GM06990 (cell line): ENCODE results near the gene GLOD5.

Source experiments
- DNase-seq: peaks from one replicate; pipeline ENCODE4 v3.0.0-alpha.2; 2011; ENCODE audit not compliant: insufficient read length; ENCODE audit errors: extremely low read depth
- H3K27me3 ChIP-seq: replicated peaks from 2 replicates; pipeline ENCODE4 v1.6.0; 2011; ENCODE audit warnings: low read length; ENCODE audit not compliant: control insufficient read depth, insufficient read depth
- H3K36me3 ChIP-seq: 2 replicates; pipeline ENCODE4 v1.5.1; 2011; ENCODE audit warnings: low read length; ENCODE audit not compliant: control insufficient read depth, insufficient read depth
- H3K4me3 ChIP-seq: replicated peaks from 2 replicates; pipeline ENCODE4 v1.5.1; 2011; ENCODE audit warnings: low read depth, mild to moderate bottlenecking, control low read depth, low read length
- TF ChIP-seq, protein P1 (sequence below): IDR thresholded peaks from 2 replicates; pipeline ENCODE4 v1.5.1; 2011; ENCODE audit warnings: low read length, control low read depth, mild to moderate bottlenecking, inconsistent platforms; ENCODE audit not compliant: insufficient read depth, poor library complexity, severe bottlenecking

The GLOD5 gene

DNA sequence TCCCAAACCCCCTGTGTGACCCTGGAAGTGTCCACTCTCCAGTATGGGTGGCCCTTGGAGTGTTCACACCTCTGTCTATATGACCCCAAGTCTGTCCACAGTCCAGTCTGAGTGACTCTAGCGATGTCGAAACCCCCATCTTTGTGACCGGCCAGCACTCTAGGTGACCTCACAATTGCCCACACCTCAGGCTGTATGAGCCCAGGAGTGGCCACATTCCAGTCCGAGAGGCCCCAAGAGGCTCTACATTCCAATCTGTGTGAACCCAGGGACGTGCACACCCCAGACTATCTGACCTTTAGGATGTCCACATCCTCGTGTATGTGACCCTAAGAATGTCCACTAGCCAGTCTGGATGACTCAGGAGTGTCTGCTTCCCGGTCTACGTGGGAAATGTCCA, 7.3 kb upstream of the GLOD5 start:
- no peaks in the 10 kb centered on the region for H3K36me3 ChIP-seq
- TF ChIP-seq, protein P1, sequence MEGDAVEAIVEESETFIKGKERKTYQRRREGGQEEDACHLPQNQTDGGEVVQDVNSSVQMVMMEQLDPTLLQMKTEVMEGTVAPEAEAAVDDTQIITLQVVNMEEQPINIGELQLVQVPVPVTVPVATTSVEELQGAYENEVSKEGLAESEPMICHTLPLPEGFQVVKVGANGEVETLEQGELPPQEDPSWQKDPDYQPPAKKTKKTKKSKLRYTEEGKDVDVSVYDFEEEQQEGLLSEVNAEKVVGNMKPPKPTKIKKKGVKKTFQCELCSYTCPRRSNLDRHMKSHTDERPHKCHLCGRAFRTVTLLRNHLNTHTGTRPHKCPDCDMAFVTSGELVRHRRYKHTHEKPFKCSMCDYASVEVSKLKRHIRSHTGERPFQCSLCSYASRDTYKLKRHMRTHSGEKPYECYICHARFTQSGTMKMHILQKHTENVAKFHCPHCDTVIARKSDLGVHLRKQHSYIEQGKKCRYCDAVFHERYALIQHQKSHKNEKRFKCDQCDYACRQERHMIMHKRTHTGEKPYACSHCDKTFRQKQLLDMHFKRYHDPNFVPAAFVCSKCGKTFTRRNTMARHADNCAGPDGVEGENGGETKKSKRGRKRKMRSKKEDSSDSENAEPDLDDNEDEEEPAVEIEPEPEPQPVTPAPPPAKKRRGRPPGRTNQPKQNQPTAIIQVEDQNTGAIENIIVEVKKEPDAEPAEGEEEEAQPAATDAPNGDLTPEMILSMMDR, result no peak
- no peaks in the 10 kb centered on the region for H3K27me3 ChIP-seq
- DNase-seq, result no peak
- no peak overlapping the region for H3K4me3 ChIP-seq

DNA sequence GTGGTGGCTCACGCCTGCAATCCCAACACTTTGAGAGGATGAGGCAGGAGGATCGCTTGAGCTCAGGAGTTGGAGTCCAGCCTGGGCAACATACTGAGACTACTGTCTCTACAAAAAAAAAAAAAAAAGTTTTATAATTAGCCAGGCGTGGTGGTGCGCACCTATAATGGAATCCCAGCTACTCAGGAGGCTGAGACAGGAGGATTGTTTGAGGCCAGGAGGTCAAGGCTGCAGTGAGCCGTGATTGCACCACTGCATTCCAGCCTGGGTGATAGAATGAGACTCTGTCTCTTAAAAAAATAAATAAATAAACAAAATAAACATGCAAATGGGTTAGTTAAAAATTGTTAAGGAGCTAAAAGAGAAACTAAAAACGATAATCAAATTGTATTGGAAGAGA, 7.7 kb downstream of the GLOD5 start:
- H3K36me3 ChIP-seq, result no peaks in the 10 kb centered on the region
- no peak for DNase-seq
- H3K4me3 ChIP-seq, result no peak overlapping the region
- H3K27me3 ChIP-seq, result no peaks in the 10 kb centered on the region
- TF ChIP-seq, protein P1, result no peak

DNA sequence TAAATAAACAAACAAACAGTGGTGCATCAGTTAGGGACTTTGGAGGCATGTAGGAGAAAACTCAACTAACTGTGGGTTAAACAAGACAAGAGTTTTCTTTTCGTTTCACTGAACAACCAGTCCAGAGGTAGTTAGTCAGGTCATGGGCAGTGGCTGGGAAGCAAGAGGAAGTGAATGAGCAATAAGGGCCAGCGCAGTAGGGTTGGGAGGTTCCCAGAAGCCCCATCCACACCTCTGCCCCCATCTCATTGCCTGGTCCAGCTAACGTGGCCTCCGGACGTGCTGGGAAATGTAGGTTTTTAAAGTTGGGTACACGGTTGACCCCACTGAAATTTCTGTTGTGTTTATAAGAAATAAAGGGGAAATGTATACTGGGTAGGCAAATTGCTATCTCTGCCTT, 8.7 kb downstream of the GLOD5 start:
- TF ChIP-seq, protein P1, result no peak
- H3K4me3 ChIP-seq, result no peak overlapping the region
- no peaks in the 10 kb centered on the region for H3K36me3 ChIP-seq
- H3K27me3 ChIP-seq, result no peaks in the 10 kb centered on the region
- DNase-seq, result no peak

DNA sequence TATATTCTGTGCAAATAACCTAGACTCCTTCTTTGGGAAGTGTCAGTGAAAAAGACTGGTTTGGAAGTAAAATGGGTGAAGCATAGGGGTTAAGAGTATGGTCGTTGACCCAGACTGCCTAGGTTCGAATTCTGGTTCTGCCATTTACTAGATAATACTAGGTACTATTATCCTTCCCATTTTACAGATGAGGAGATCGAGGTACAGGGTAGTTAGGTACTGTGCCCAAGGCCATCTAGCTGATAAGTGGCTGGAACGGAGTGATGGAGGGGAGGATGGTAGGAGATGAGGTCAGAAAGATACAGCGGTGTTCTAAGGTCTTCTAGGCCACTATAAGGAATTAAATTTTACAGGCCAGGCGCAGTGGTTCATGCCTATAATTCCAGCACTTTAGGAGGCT, 11.1 kb downstream of the GLOD5 start:
- no peak overlapping the region for H3K4me3 ChIP-seq

DNA sequence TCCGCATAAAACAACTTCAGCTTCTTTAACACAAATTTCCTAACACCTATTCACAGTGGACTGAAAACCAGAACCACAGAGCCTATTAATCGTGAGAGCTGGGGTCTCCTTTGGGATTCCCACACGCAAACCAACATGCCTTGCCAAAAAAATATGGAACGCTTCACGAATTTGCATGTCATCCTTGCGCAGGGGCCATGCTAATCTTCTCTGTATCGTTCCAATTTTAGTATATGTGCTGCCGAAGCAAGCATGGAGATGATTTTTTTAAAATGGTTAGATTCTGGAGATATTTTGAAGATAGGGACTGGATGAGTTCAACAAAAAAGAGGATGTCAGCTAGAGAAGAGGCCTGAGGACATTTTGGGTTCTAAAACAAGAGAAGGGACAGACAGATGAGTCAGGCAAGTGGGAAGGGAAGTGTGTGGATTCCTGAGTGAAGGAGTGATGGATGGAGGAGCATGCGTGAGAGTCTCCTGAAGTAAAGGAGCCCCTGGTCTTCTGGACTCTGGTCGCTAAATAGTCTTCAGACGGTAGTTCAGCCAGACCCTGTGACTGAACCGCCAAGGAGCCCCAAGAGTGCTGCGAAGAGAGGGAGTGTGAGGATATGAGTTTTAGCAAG, 15.4 kb downstream of the GLOD5 start:
- H3K4me3 ChIP-seq, result no peak overlapping the region
- no peaks in the 10 kb centered on the region for H3K27me3 ChIP-seq
- TF ChIP-seq, protein P1, result no peak
- no peak for DNase-seq
- no peaks in the 10 kb centered on the region for H3K36me3 ChIP-seq

More for the DNA sequence above, 11.1 kb downstream of the GLOD5 start:
- Histone ChIP-seq H3K27me3 (no peaks in the 10 kb centered on the region), H3K36me3 (no peaks in the 10 kb centered on the region)
- no peak for DNase-seq
- TF ChIP-seq, protein P1, result no peak

DNA sequence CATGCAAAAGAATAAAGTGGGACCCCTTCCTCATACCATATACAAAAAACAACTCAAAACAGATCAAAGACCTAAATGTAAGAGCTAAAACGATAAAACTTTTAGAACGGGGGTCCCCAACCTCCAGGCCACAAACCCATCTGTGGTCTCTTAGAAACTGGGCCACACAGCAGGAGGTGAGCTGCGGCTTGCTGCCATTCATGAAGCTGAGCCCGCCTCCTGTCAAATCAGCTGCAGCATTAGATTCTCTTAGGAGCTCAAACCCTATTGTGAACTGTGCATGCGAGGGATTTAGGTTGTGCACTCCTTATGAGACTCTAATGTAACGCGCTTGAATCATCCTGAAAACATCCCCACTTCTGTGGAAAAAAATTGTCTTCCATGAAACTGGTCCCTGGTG, 17.9 kb downstream of the GLOD5 start:
- TF ChIP-seq, protein P1, result no peak
- no peak for DNase-seq
- Histone ChIP-seq H3K36me3 (no peaks in the 10 kb centered on the region), H3K27me3 (no peaks in the 10 kb centered on the region), H3K4me3 (no peak overlapping the region)
